HL-60 (cell line): Measurements from ENCODE around the gene TCEANC2.

ENCODE experiments used
- GABPA ChIP-seq: IDR thresholded peaks from 2 replicates; pipeline ENCODE4 v1.6.1; 2012; ENCODE audit warnings: low read depth
- POLR2AphosphoS5 ChIP-seq: IDR thresholded peaks from 2 replicates; pipeline ENCODE4 v1.6.1; 2012; ENCODE audit warnings: low read depth
- TF ChIP-seq, protein P1 (sequence below): IDR thresholded peaks from one replicate; pipeline ENCODE4 v1.5.1; 2011; ENCODE audit warnings: low read length, control low read depth, inconsistent platforms; ENCODE audit not compliant: insufficient read depth

- TF ChIP-seq POLR2AphosphoS5 (no peak), GABPA (no peak)
- TF ChIP-seq, protein P1, sequence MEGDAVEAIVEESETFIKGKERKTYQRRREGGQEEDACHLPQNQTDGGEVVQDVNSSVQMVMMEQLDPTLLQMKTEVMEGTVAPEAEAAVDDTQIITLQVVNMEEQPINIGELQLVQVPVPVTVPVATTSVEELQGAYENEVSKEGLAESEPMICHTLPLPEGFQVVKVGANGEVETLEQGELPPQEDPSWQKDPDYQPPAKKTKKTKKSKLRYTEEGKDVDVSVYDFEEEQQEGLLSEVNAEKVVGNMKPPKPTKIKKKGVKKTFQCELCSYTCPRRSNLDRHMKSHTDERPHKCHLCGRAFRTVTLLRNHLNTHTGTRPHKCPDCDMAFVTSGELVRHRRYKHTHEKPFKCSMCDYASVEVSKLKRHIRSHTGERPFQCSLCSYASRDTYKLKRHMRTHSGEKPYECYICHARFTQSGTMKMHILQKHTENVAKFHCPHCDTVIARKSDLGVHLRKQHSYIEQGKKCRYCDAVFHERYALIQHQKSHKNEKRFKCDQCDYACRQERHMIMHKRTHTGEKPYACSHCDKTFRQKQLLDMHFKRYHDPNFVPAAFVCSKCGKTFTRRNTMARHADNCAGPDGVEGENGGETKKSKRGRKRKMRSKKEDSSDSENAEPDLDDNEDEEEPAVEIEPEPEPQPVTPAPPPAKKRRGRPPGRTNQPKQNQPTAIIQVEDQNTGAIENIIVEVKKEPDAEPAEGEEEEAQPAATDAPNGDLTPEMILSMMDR: no peak
Measured at GRCh38 chr1:54107131-54107530, 53.7 kb downstream of the TCEANC2 start.
